Measurements from ENCODE around the gene TMEM135. TPM values are rescaled to one million over a fixed set of nuclear protein-coding genes. Genes with fewer than 3 reads are reported as not detected.
"Not testable (repeated sequence)": the region's sequence is repeated elsewhere in the genome, so short reads cannot be mapped to it uniquely, and the experiment has no call there.

TMEM135 gene
- total RNA-seq, 2 experiments from 2014 or later: 25.5 to 26.0 TPM

DNA sequence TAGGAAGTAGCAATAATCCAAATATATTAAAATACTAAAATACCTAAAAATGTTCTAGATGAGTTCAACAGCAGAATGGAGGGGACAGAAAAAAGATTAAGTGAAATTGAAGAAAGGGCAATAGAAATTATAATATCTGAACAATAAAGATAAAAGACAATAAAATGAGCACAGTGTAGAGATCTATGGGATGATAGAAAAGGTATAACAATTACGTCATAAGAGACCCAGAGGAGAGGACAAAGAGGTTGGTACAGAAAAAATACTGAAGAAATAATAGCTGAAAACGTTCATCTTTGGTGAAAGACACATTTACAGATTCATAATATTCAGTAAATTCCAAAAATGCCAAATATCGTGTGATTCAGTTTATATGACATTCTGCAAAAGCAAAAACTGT lies 143.4 kb downstream of the TMEM135 start:
- ChIA-PET POLR2A (no interaction called here), CTCF (interaction anchor here (0.6 kb wide), 1 partner anchor 117 kb away, joined by 3 read pairs; no protein-coding TSS in a partner anchor)
- Mint-ChIP-seq H3K36me3 (ENCODE audit: low read depth) (peaks cover 31% of the 10 kb centered on the region), H3K4me1 (no peaks in the 10 kb centered on the region), H3K27ac (no peak overlapping the region), H3K27me3 (no peaks in the 10 kb centered on the region), H3K4me3 (no peak overlapping the region), H3K9me3 (ENCODE audit: low read depth) (peaks cover 8% of the 10 kb centered on the region)
- DNase-seq: no peak
- intact Hi-C loops (cut with DNase I, micrococcal nuclease): no loop called here
- ATAC-seq: no peak

DNA sequence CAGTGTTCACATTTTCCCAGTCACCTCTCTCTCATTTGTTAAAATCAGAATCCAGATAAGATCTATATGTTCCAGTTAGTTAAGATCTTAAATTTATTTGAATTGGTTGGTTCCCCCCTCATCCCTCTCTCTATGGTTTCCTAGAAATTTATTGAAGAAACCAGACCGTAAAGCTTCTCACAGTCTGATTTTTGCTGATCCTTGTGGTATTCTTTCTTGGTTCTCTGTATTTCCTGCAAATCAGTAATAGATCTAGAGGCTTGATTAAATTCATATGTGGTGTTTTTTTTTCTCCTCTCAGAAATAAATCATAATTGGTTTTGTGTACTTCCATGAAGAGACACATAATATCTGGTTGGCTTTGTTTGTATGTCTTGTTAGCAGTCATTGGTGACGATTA lies 147.5 kb downstream of the TMEM135 start:
- no peak for DNase-seq
- no peaks in the 10 kb centered on the region for H3K27me3 Mint-ChIP-seq
- ChIA-PET CTCF (no interaction called here), POLR2A (no interaction called here)
- no peaks in the 10 kb centered on the region for H3K9me3 Mint-ChIP-seq (ENCODE audit: low read depth)
- intact Hi-C loops (cut with DNase I, micrococcal nuclease): no loop called here
- H3K4me3 Mint-ChIP-seq: no peak overlapping the region
- H3K27ac Mint-ChIP-seq: no peak overlapping the region
- H3K4me1 Mint-ChIP-seq: no peaks in the 10 kb centered on the region
- H3K36me3 Mint-ChIP-seq (ENCODE audit: low read depth): peaks cover 2% of the 10 kb centered on the region
- no peak for ATAC-seq

DNA sequence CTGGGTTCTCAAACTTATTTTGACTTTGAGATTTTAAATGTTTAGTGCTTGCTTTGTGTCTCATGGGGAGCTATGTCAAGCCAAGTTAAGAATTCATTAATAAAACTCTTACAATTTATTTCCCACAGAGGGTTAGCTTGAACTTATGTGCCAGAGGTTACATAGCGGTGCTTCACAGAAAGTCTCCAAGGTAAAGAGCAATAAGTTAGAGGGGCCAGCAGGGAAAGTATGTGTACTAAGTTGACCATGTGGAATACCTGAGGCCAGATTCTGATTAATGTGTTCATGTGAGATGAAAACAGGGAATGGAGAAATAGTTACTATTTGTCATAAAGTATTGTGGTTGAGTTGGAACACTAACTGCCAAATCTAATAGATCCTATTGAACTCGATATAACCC lies 149.3 kb downstream of the TMEM135 start:
- ChIA-PET CTCF (no interaction called here), POLR2A (no interaction called here)
- Mint-ChIP-seq H3K27ac (no peak overlapping the region), H3K27me3 (no peaks in the 10 kb centered on the region), H3K4me1 (no peaks in the 10 kb centered on the region), H3K9me3 (ENCODE audit: low read depth) (no peaks in the 10 kb centered on the region), H3K4me3 (no peak overlapping the region), H3K36me3 (ENCODE audit: low read depth) (no peaks in the 10 kb centered on the region)
- intact Hi-C loops (cut with DNase I, micrococcal nuclease): no loop called here
- no peak for DNase-seq
- ATAC-seq: no peak

DNA sequence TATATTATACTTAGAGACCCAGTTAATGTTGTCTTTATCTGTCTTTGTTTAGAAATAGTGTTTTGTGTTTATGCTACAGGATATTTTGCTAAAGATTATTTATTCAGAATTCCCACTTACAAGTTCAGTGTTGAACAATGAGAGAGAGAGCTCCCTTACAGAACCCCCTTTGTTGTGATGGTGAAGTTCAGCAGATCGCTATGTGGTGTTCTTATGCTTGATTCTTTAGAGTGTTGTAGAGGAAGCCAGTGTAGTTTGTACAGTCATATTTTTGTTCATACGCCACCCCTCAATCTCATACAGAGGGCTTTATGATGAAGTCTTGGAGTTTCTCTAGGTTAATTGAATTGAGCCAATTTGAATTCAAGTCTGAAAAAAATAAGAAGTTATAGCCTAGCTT lies 150.2 kb downstream of the TMEM135 start:
- H3K36me3 Mint-ChIP-seq (ENCODE audit: low read depth): no peaks in the 10 kb centered on the region
- H3K4me1 Mint-ChIP-seq: no peaks in the 10 kb centered on the region
- CTCF ChIA-PET: no interaction called here
- ATAC-seq: no peak
- POLR2A ChIA-PET: no interaction called here
- no peak overlapping the region for H3K27ac Mint-ChIP-seq
- intact Hi-C loops (cut with DNase I, micrococcal nuclease): no loop called here
- H3K9me3 Mint-ChIP-seq (ENCODE audit: low read depth): no peaks in the 10 kb centered on the region
- H3K4me3 Mint-ChIP-seq: no peak overlapping the region
- no peak for DNase-seq
- H3K27me3 Mint-ChIP-seq: no peaks in the 10 kb centered on the region

DNA sequence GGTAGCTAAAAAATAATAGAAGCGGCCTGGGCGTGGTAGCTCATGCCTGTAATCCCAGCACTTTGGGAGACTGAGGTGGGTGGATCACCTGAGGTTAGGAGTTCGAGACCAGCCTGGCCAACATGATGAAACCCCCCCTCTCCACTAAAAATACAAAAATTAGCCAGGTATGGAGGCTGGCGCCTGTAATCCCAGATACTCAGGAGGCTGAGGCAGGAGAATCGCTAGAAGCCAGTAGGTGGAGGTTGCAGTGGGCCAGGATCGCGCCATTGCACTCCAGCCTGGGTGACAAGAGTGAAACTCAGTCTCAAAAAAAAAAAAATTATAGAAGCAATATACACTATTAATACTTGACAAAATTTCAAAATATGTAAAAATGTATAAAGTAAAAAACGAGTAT lies 150.7 kb downstream of the TMEM135 start:
- H3K9me3 Mint-ChIP-seq (ENCODE audit: low read depth); POLR2A ChIA-PET; DNase-seq; H3K27ac Mint-ChIP-seq; H3K27me3 Mint-ChIP-seq; H3K36me3 Mint-ChIP-seq (ENCODE audit: low read depth); CTCF ChIA-PET; ATAC-seq; H3K4me1 Mint-ChIP-seq; H3K4me3 Mint-ChIP-seq; intact Hi-C loops (cut with DNase I, micrococcal nuclease): not testable (repeated sequence)

DNA sequence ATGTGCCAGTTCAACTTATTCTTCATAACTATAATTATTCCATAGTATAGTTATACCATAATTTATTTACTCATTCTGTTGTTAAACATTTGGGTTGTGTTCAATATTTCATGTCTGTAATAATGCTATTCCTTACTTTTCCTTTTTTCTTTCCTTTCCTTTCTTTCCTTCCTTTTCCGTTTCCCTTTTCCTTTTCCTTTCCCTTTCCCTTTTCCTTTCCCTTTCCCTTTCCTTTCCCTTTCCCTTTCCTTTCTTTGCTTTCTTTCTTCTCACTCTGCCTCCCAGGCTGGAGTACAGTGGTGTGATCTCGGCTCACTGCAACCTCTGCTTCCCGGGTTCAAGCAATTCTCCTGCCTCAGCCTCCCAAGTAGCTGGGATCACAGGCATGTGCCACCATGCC lies 151.2 kb downstream of the TMEM135 start:
- H3K4me1 Mint-ChIP-seq; POLR2A ChIA-PET; H3K4me3 Mint-ChIP-seq; DNase-seq; H3K36me3 Mint-ChIP-seq (ENCODE audit: low read depth); CTCF ChIA-PET; intact Hi-C loops (cut with DNase I, micrococcal nuclease); ATAC-seq; H3K27me3 Mint-ChIP-seq; H3K27ac Mint-ChIP-seq; H3K9me3 Mint-ChIP-seq (ENCODE audit: low read depth): not testable (repeated sequence)

DNA sequence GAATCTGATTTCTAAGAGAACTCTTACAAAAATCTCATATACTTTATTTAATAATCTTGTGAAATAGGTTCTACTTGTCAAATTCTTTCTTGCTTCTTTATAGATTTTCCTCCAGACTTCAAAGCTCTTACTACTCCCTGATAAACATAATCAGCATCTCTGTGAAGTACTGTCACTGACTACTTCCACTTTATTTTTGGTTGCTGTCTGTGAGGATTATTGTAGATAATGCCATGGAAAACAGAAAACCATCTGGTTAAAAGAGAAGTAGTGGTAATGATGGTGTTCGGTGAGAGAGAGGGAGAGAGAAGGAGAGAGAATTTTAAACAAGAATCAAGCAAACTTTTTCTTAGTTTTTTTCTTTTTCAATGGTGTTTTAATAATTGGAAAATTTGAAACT lies 152.3 kb downstream of the TMEM135 start:
- intact Hi-C loops (cut with DNase I, micrococcal nuclease): no loop called here
- no peak for ATAC-seq
- H3K4me3 Mint-ChIP-seq: no peak overlapping the region
- no peaks in the 10 kb centered on the region for H3K9me3 Mint-ChIP-seq (ENCODE audit: low read depth)
- no peaks in the 10 kb centered on the region for H3K27me3 Mint-ChIP-seq
- no peak overlapping the region for H3K27ac Mint-ChIP-seq
- POLR2A ChIA-PET: no interaction called here
- H3K4me1 Mint-ChIP-seq: no peaks in the 10 kb centered on the region
- DNase-seq: no peak
- H3K36me3 Mint-ChIP-seq (ENCODE audit: low read depth): no peaks in the 10 kb centered on the region
- CTCF ChIA-PET: no interaction called here

DNA sequence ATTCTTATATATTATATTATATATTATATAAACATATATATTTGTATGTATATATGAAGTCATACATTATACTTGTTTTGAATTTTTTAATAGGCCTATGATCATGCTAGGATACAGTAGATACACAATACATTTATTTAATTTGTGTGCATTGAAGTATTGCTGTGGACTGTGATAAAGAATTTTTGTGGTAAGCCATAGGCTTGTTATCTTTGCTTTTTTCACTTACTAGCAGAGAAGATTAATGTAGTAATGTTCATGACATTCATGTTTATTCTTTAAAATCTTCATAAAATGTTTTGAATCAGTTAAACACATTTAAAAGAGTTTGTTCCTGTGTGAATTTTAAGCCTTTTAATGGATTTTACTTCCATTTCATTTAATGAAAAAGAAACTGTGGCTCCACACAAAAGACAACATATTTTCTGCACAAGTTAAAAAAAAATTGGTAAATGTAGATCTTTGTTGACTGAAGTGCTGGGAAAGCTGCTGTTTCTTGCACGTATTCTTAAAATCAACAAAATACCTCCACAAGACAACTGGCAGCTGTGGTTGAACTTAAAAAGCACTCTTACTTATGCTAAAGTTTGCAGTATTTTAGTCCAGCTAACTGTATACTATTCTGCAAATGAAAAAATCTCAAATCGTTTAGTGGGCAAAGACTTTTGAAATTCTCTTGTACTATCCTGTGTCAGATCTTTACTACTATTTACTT lies 156.2 kb downstream of the TMEM135 start:
- ChIA-PET POLR2A (no interaction called here), CTCF (no interaction called here)
- Mint-ChIP-seq H3K27ac (no peak overlapping the region), H3K4me3 (no peak overlapping the region), H3K36me3 (ENCODE audit: low read depth) (no peaks in the 10 kb centered on the region), H3K9me3 (ENCODE audit: low read depth) (no peaks in the 10 kb centered on the region), H3K4me1 (no peaks in the 10 kb centered on the region), H3K27me3 (no peaks in the 10 kb centered on the region)
- intact Hi-C loops (cut with DNase I, micrococcal nuclease): no loop called here
- no peak for ATAC-seq
- DNase-seq: no peak

DNA sequence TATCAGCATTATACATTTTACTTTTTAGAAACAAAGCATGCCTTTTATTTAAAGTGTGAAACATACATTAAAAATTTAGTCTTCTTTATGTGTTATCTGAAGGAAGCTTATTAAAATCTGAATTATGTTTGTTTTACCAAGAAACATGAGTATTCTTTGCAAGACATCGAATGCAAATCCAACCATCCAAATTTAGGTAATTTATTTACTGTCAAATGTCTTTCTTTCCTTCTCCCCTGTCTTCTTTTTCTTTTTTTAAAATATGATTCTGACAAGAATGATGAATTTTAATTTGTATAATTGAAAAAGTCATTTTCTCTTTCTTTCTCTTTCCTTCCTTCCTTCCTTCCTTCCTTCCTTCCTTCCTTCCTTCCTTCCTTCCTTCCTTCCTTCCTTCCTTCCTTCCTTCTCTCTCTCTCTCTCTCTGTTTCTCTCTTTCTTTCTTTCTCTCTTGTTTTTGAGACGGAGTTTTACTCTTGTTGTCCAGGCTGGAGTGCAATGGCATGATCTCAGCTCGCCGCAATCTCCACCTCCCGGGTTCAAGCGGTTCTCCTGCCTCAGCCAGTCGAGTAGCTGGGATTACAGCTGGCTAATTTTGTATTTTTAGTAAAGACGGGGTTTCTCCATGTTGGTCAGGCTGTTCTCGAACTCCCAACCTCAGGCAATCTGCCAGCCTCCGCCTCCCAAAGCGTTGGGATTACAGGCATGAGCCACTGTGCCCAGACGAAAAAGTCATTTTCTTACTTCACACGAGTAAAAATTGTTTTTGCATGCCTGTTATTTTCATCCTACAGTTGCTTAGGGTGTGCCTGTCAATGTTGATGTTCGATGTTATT lies 157.5 kb downstream of the TMEM135 start:
- intact Hi-C loops (cut with DNase I, micrococcal nuclease): no loop called here
- POLR2A ChIA-PET: no interaction called here
- DNase-seq (no peak), ATAC-seq (no peak)
- Mint-ChIP-seq H3K27me3 (no peaks in the 10 kb centered on the region), H3K4me3 (no peak overlapping the region), H3K4me1 (no peaks in the 10 kb centered on the region), H3K27ac (no peak overlapping the region), H3K36me3 (ENCODE audit: low read depth) (no peaks in the 10 kb centered on the region), H3K9me3 (ENCODE audit: low read depth) (no peaks in the 10 kb centered on the region)
- CTCF ChIA-PET: no interaction called here

DNA sequence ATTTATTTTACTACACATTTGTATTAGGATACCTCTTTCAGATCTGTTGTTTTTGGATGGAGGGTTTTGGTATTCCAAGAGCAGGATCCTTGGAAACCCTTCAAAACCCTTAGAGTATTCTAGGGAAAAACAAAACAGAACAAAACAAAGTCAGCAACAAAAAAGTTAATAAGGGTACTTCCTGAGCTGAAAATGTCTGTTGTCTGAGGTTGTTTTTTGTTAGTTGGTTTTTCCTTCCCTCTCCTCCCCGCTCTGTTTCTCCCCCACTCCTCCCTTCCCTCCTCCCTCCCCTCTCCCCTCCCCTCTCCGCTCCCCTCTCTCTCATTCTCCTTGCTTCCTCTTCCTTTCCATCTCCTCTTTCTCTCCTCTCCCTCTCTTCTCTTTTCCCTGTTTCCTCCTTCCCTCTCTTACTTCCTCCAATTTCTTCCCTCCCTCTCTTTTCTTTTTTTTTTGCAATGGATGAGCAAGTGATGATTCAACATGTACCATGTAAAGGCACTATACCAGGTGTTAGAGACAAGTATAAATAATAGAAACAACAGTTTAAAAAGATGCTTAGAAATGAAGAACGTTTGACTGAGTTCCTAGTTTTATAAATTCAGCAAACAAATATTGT lies 160.6 kb downstream of the TMEM135 start:
- ChIA-PET CTCF (no interaction called here), POLR2A (no interaction called here)
- Mint-ChIP-seq H3K9me3 (ENCODE audit: low read depth) (no peaks in the 10 kb centered on the region), H3K27me3 (no peaks in the 10 kb centered on the region), H3K36me3 (ENCODE audit: low read depth) (peaks cover 1% of the 10 kb centered on the region), H3K27ac (no peak overlapping the region), H3K4me1 (no peaks in the 10 kb centered on the region), H3K4me3 (no peak overlapping the region)
- no peak for ATAC-seq
- intact Hi-C loops (cut with DNase I, micrococcal nuclease): no loop called here
- no peak for DNase-seq

DNA sequence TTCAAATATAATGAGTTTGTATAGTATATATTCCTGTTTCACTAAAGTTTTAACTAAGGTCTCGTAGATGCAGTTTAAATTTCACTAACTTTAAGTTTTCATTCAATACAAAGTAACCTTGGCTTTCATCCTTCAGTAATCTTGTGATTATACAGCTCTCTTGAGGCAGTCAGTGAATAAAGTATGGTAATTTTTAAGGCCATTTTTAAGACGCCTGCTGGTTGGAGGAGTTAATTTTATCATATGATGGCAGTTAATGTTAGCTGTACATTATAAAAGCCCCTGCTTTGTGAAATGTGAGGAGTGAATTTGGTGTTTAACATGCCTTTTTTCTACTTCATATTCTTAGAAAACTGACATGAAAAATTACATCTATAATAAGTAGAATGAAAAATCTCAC lies 163.6 kb downstream of the TMEM135 start:
- ATAC-seq (no peak), DNase-seq (no peak)
- POLR2A ChIA-PET: no interaction called here
- CTCF ChIA-PET: interaction anchor here (0.7 kb wide), 1 partner anchor 64 kb away, joined by 3 read pairs; no protein-coding TSS in a partner anchor
- Mint-ChIP-seq H3K4me1 (no peaks in the 10 kb centered on the region), H3K27me3 (no peaks in the 10 kb centered on the region), H3K36me3 (ENCODE audit: low read depth) (peaks cover 3% of the 10 kb centered on the region), H3K9me3 (ENCODE audit: low read depth) (no peaks in the 10 kb centered on the region), H3K27ac (no peak overlapping the region), H3K4me3 (no peak overlapping the region)
- intact Hi-C loops (cut with DNase I, micrococcal nuclease): no loop called here

DNA sequence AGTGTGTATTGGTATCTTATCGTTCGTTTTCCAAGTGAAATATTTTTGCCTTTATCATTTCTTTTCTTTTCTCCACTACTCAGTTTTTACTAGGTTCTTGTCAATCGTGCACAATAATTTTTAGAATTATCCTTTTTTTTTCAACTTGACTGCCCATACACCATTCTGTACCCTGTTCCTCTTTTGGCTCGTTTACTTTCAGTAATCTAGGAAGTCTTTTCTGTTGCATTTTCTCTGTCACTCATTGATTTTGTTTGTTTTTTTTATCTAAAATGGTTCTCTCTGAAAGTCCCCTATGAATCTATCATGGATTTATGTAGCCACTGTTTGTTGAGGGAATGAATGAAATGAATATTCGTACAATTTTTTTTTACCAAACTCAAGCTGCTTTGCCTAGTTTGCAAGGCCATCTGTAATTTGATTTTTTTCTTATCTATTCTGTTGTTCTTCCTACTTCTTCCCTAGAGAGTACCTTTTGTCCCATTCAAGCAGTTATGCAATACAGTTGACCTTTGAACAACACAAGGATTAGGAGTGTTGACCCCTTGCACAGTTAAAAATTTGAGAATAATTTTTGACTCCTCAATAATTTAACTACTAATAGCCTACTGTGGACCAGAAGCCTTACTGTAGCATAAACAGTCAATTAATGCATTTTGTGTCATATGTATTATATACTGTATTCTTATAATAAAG lies 166.3 kb downstream of the TMEM135 start:
- Mint-ChIP-seq H3K27me3 (no peaks in the 10 kb centered on the region), H3K4me3 (no peak overlapping the region)

More for the DNA sequence above, 166.3 kb downstream of the TMEM135 start:
- intact Hi-C loops (cut with DNase I, micrococcal nuclease): no loop called here
- ChIA-PET POLR2A (no interaction called here), CTCF (no interaction called here)
- H3K27ac Mint-ChIP-seq: no peak overlapping the region
- H3K36me3 Mint-ChIP-seq (ENCODE audit: low read depth): peaks cover 8% of the 10 kb centered on the region
- H3K4me1 Mint-ChIP-seq: no peaks in the 10 kb centered on the region
- ATAC-seq: no peak
- no peak for DNase-seq
- no peaks in the 10 kb centered on the region for H3K9me3 Mint-ChIP-seq (ENCODE audit: low read depth)
